ENCODE measurements around the gene ITGB1BP1. TPM values are rescaled to one million over a fixed set of nuclear protein-coding genes. Genes with fewer than 3 reads are reported as not detected.

The ITGB1BP1 gene
- total RNA-seq, 1 donor from 2014 or later: 25.4 TPM

- no peak overlapping the region for H3K27ac ChIP-seq
- peaks cover 16 to 17% of the 10 kb centered on the region in 2 donors for H3K36me3 ChIP-seq
- no peak for TF ChIP-seq CTCF (IDR thresholded peaks at IDR 0.05)
- H3K4me1 ChIP-seq: no peaks in the 10 kb centered on the region
- no peak overlapping the region for H3K4me3 ChIP-seq
- no peaks in the 10 kb centered on the region for H3K9me3 ChIP-seq
- no peak for DNase-seq (ENCODE audit: low spot score in 2 of 2)
- intact Hi-C loops (cut with DNase I): no loop called here
- no peaks in the 10 kb centered on the region for H3K27me3 ChIP-seq
Observed at GRCh38 chr2:9412781-9413180, 10.5 kb downstream of the ITGB1BP1 start.

- no peak for TF ChIP-seq CTCF (IDR thresholded peaks at IDR 0.05)
- DNase-seq (ENCODE audit: low spot score in 2 of 2): peak in 1 of 2 donors; percentile 53
- H3K36me3 ChIP-seq: peaks cover 29 to 30% of the 10 kb centered on the region in 2 donors
Observed at GRCh38 chr2:9410108-9410507, 13.2 kb downstream of the ITGB1BP1 start.

GRCh38 chr2:9408641-9409151 lies 14.6 kb downstream of the ITGB1BP1 start:
- DNase-seq (ENCODE audit: low spot score in 2 of 2): peak in 1 of 2 donors; percentile 45
- peak overlapping the region; percentile 19 to 53 for H3K27ac ChIP-seq
- TF ChIP-seq CTCF (IDR thresholded peaks at IDR 0.05): no peak
- H3K4me3 ChIP-seq: no peak overlapping the region
- peaks cover 38 to 42% of the 10 kb centered on the region in 2 donors for H3K36me3 ChIP-seq
- intact Hi-C loops (cut with DNase I): no loop called here
- H3K9me3 ChIP-seq: no peaks in the 10 kb centered on the region
- no peaks in the 10 kb centered on the region for H3K4me1 ChIP-seq
- H3K27me3 ChIP-seq: no peaks in the 10 kb centered on the region

More at GRCh38 chr2:9410108-9410507, 13.2 kb downstream of the ITGB1BP1 start:
- intact Hi-C loops (cut with DNase I): no loop called here
- no peak overlapping the region for H3K27ac ChIP-seq
- H3K9me3 ChIP-seq: no peaks in the 10 kb centered on the region
- H3K27me3 ChIP-seq: no peaks in the 10 kb centered on the region
- no peaks in the 10 kb centered on the region for H3K4me1 ChIP-seq
- H3K4me3 ChIP-seq: no peak overlapping the region

GRCh38 chr2:9407363-9407811 lies 15.9 kb downstream of the ITGB1BP1 start:
- no peak for TF ChIP-seq CTCF (IDR thresholded peaks at IDR 0.05)
- no peaks in the 10 kb centered on the region for H3K9me3 ChIP-seq
- DNase-seq (ENCODE audit: low spot score in 2 of 2): peak in 1 of 2 donors; percentile 54
- no peak overlapping the region for H3K4me3 ChIP-seq
- H3K27me3 ChIP-seq: no peaks in the 10 kb centered on the region
- peaks cover 46 to 55% of the 10 kb centered on the region in 2 donors for H3K36me3 ChIP-seq
- peak overlapping the region; percentile 12 to 53 for H3K27ac ChIP-seq
- no peaks in the 10 kb centered on the region for H3K4me1 ChIP-seq
- intact Hi-C loops (cut with DNase I): no loop called here

- H3K9me3 ChIP-seq: no peaks in the 10 kb centered on the region
- intact Hi-C loops (cut with DNase I): no loop called here
- no peaks in the 10 kb centered on the region for H3K4me1 ChIP-seq
- no peak overlapping the region for H3K4me3 ChIP-seq
- TF ChIP-seq CTCF (IDR thresholded peaks at IDR 0.05): no peak
- H3K36me3 ChIP-seq: peaks cover 49 to 57% of the 10 kb centered on the region in 2 donors
- H3K27ac ChIP-seq: peak overlapping the region; percentile 12 to 33
- peak in 1 of 2 donors; percentile 24 for DNase-seq (ENCODE audit: low spot score in 2 of 2)
- no peaks in the 10 kb centered on the region for H3K27me3 ChIP-seq
Observed at GRCh38 chr2:9406529-9407362, 16.6 kb downstream of the ITGB1BP1 start.
